DMS 273 treated with DMSO at 0.1 percent for 48 hours (cell line): Measurements from ENCODE around the gene FILIP1L.

ENCODE experiments used
- DNase-seq: peaks from one replicate; lab custom pipeline; 2025; lab: John Stamatoyannopoulos, UW

Gene FILIP1L

DNA sequence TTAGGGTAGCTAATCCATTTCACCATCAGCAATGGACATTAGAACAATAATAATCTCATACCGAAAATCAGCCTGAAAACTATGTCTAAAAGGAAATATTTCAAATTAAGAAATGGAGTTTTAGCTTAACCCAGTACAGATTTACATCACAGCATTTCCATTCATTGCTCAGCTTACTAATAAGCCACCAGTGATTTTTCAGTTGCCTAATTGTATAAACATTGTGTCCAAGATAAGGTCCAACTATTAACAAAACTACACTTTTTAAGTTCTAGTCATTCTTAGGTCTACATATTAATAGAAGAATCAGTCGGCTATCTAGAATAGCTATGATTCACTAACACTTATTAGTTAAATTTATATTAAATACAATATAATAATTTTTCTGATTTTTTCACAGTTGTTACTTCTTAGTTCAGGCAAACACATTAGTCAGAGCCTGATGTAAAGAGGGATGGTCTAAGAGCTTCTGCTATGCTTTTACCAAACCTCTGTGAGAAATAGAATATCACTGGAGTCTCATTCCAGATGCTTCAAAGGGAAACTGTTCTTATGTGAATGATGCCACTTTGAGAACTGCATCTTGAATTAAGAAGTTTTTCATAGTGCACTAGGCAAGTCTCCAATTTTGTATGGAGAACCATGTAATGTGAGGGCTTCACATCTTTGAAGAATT lies 222.6 kb downstream of the FILIP1L start:
- DNase-seq, result no peak

DNA sequence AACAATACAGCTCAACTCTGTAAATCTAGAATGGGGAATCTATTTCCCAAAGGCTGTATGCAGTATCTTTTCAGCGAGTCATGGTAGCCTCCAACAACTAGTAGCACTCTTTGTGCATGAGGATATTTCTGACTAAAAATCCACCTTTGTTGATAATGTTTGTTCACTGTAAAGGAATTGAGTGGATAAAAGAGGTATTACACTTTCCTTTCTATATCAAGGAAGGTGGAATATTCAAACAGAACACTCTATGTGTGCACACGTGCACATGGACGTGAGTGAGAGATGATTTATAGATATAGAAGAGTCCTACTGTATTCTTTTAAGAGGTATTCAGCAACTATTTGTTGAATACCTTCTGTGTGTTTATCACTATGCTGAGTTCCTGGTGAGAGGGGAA lies 228.4 kb downstream of the FILIP1L start:
- no peak for DNase-seq

DNA sequence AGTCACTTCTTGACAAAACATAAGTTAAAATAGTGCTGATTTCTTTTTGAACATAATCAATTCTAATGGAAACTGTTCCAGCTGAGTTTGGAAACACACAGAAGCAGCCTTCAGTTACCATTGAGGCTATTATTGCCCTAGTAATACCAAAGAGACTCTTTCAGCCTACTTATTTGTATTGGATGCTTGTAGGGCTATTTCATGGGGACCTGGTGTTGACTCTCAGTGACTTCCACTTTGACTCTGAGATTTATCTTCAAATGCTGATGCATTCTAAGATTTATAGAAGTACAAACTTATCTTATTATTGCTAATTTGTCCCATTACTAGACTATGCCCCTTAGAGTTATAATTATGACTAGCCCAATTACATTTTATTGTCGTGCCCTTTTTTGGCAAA lies 229.2 kb downstream of the FILIP1L start:
- no peak for DNase-seq

DNA sequence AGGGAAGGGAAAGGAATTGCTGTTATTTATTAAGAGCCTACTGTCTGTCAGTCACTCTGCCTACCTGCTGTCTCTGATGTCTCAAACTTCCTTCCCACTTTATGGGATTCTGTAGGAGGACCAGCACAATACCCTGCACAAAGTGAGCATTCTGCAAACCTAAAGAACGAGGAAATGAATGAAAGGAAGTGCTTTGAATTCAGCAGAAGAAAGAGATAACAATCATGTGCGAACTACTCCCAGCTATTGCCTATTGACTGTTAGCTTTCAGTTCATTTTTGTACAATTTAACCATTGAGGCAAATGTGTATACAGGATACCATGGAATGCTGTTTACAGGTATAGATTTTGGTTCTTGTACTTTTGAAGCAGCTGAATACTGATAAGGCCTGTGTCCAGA lies 229.8 kb downstream of the FILIP1L start:
- DNase-seq, result no peak

DNA sequence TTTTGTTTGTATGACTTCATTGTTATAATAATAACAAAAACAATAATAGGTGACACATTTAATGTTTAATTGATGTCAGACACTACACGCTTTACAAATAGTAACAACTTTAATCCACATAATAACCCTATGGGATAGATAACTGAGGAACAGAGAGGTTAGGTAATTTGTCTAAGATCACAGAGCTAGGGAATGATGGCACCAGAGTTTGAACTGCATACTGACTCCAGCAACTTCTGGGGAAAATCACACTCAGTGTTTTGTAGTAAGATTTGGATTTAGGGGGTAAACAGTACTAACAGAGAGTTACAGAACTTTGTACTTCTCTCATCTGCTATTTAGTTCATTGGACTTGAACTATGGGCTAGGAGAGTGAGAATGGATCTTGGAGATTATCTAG lies 230.6 kb downstream of the FILIP1L start:
- no peak for DNase-seq

DNA sequence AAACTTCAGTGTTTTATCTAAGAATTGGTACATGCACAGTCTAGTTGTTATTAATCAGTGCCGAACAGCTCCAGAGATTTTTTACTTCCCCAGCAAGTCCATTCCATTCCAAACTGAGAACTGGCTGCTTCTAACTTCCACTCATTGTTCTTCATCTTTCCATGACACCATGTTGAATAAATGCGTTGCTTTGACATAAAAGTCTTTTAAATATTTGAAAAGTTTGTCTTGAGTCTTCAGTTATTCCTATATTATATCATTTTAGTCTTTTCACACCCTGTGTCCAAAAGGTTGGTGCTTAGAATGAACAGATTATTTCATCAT lies 231.2 kb downstream of the FILIP1L start:
- DNase-seq, result no peak

DNA sequence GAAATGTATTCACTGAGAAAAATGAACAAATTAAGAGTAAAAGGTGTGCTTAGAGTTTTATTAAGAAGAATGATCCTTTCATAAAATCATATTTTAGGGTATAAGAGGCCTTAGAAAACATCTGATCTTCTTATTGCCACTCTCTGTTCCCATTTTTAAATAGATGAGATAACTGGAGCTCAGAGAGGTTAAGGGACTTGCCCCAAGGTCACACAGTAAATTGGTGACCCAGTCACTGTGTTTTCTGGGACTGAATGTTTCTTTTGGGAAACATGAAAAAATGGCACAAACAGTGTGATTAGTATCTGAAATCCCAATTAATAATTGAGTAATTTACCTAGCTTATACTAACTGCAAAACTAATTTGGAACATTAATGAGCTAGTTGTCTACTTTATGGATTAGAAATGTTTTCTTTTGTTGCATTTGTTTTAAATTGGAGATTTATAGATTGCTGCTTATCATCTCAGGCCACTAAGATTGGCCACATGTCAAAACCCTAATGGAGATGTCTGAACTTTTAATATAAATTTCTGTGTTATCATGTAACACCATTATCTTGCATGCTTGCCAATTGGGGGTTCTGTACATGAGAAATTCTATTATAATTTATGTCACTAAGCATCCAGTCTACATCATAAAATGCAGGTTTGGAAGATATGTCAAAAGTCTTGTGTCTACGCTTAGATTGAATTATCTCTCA lies 231.7 kb downstream of the FILIP1L start:
- DNase-seq, result no peak

DNA sequence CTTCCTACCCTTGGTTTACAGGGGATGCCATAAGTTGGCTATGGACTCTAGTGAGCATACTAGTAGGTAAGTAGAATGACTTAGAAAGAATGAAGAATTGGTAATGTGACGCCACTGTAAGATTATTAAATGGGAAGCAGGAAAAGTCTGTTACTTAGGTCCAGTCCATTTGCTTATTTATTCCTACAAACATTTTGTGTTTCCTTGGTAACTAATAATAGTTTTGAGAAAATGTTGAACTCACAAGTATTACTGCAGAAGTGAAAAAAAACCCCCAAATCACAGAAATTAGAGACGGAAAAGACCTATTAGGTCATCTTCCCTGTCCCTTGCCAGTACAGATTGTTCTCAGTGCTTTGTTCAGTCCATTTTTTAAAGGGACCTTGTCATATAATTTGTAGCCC lies 233.2 kb downstream of the FILIP1L start:
- DNase-seq, result no peak

DNA sequence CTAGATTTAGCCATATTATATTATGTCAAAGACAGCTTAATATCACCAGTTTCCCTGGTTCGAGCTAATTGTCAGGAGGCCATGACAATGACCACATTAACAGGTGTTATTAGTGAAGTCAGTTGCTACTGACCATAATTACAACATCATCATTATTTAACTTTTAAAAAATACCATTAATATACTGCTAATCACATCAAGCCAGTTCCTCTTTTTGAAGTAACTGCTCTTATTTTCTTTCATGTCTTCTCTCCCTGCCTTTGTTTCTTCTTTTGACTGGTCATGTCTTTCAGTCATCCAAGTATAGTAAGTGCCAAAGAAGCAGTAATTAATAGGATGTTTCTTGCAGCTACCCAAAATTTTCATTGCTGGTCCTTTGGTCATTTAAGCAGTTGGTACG lies 235.0 kb downstream of the FILIP1L start:
- no peak for DNase-seq

DNA sequence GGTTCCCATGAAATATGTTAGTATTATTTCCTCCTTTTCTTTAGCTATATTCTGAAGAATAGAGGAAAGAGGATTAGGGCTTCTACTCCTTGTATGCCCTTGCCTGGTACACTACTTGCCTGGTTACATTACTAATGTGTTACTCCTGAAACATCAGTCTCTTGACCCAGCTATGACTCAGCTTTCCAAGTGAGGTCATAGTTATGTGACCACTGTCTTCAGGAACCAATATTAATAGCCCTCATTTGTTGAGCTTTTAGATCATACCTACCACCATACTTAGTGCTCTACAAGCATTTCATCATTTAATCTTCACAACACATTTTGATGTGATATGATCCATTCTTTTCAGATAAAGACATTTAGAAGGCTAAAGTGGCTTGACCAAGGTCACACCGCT lies 236.3 kb downstream of the FILIP1L start:
- no peak for DNase-seq

DNA sequence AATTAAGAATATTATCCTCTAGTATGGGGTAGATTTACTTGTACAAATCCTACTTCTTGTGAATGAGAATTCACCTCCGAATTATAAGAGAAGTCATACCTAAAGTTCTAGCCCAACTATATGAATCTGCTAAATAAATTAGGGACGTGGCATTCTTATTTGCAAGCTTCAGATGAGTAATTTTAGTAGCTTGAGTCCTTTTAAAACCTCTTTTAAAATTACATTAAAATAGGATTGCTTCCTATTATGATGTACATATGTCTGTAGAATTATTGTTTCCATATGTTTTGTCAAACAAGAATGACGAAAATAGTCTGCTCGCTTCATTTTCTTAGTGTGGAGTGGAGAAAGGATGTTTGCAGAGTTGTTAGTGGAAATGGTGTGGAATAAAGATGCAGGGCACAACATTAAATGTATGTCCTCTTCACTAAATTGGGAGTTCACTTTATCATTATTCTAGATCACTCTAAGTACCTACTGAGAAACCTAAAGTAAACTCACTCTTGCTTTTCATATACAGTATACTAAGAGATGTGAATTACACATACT lies 237.2 kb downstream of the FILIP1L start:
- DNase-seq, result no peak

DNA sequence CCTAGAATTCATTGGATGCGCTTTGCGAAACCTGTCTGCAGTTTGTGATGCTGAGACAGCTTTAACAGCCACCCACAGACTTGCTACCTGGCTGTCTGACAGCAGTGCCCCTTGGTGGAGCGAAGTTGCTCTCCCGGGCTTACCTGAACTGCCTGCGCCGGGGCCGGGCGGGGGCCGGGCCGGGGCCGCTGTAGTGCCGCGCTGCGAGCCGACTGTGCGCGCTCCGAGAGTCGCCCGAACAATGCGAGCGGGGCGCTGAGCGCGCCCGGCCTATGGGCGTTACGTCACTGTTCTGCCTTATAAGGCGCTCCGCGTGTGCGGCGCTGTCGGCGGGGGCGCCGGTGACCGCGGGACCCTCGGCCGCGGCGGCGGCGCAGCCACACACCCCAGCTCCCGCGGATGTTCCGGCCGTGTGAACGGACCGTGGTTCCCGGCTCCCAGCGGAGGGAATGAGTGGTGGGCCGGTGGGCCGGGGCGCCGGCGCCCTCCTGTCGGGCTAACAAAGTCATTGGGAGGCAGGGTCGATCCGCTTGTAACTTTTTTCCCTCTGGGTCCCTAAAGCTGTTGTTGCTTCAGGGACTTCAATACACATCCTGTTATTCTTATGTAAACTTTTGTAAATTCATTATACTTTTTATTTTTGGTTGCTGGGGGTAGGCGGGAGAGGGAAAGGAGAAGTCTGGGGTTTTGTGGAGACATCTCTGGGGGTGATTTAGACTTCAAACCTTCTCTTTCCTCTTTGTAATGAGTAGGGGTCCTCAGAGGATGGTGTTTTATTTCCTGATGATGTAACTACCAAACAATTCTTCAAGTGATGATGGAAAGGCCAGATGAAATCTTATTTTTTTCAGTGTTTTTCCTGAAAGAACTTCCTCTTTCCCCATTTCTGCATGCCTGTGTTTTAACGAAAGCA lies 238.1 kb downstream of the FILIP1L start:
- DNase-seq, result no peak

DNA sequence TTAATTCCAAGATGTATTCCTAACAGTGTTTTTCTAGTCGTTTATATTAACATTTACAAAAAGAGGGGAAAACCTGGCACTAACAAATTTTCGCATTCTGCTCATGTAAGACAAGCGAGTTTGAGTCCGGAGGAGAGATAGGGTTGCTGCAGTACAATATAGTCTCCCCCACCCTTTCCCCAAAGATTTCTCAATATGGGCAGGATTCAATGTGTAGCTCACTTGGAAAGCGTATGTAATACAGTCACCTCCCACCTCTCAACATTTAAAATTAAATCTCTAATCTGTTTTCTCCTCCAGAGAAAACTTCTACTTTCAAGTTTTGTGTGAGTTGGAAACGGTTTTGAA lies 238.7 kb downstream of the FILIP1L start:
- no peak for DNase-seq

DNA sequence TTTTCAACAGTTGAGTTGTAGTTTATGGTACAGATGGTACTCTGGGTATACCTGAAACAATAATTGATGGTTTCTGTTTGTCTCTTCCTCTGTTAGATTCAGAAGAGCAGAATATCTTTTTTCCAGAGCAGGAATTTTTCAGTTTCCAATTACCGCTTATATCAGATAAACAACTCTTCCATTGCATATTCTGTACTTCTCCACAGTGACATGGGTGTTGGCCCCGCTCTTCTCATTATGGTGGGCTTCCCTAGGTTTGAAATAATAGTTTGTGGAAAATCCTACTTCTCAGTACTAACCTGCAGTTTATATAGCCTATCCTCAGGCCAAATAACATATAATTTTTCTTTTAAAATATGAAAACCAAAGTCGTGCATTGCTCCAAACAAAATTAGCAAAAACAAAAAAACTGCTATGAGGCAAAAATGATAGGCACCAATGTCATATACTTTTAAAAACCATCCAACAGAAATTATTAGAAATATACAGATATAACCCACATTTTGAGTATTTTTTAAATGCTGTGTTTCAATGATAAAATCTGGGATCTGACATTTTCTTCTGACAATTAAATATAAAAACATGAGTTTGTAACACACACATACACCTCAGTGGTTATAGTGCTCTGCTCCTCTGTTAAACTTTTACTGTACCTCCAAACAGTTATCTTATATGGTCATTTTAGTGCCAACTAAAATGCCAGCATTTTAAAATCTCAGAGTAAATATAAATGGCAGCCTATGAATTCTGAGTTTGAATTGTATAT lies 239.9 kb downstream of the FILIP1L start:
- no peak for DNase-seq

DNA sequence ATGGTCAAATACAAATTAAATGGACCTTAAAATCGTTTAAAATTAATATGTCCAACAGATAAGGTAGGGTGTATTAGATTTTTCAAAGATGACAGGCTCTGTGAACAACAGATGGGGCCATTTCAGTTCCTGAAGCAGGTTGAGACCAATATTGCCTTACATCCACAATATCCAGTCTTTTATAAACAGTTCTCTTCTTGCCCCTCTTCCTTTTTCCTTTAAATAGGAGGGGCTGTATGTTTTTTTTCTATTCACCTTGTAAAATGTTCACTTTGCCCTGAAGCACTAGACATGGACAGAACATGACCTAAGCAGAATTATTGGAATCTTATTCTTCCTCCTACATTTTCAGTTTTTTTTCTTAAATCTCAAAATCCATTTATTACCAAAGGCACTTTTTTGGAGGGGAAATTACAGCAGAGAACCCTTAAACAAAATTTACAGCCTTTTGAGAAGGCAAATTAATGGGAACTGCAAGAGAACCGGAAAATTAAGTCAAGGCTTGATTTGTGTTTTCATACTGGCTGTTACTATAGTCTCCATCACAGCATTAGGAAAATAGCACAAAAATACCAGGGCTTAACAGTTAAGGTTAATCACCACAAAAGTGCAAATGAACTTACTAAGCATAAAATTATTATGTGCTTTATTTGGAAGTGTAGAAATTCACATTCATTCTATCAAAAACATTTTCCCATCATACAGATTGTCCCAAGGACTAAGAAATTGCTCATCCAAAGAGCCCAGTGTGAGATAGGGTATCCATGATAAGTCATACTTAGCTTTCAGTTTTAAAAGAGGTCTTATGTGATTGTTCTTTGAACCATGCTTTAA lies 240.8 kb downstream of the FILIP1L start:
- no peak for DNase-seq

DNA sequence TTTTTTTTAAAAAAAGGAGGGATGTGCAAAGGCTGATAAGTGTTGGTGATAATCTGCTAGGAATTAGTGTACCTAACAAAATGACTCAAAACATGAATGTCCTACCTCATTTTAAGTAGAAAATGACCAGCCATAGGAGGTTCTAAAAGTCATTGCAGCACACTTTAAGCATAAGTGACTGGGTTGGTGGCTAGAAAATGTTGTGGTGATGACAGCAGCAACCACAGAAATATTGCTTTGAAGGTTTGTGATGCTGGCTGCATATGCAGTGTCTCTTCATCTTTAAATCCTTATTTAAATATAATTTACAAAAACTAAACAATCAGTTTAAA lies 241.4 kb downstream of the FILIP1L start:
- no peak for DNase-seq

DNA sequence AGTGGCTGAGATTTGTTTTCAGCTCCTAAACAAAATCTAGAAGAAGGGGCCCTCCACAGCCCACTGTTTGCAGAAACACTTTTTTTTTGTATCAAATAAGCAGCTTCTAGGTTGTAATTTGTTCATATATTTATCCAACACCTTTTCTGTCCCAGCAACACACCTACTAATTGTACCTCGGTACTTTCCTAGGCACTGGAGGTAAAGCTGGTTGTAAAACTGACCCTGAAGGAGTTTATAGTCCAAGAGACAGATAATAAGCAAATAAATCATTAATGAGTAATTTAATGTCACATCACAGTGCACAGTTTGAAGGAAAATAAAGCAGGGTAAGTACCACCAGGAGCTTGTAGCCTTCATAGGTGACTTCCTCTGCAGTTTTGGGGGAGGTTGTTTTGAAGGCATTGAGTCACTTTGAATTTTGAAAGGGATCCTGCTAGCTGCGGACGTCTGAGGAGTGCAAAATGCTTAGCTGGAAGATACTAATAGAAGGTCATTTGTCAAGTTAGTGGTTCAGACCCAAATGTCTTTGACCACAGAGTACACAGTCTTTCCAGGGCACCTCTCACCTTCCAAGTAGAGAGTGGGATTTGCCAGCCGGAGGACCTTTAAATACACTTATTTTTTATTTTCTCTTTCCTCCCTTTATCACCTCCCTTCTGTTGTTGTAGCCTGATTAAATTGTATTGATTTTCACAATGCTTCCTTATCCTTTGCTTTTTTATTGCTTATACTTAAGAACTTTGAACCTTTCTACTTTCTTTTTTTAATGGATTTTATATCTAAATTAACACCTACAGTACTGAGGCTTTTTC lies 242.9 kb downstream of the FILIP1L start:
- DNase-seq, result no peak

DNA sequence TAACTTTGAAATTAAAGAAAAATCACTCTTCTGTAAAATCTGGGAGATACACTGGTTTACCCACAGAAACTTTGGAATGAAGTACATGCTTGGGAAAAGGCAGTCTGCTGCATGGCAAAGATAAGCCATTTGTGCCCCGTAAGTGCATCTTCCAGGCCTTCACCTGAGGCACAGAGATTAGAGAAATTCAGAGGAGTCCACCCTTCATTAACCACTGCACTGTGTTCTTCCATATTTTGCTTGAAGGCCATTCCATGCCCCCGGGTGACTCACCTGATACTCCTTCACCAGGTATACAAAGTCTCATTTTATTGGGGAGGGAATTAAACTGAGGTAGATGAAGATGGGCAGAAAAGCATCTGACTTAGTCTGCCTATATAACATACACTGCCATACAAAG lies 243.6 kb downstream of the FILIP1L start:
- DNase-seq, result no peak

DNA sequence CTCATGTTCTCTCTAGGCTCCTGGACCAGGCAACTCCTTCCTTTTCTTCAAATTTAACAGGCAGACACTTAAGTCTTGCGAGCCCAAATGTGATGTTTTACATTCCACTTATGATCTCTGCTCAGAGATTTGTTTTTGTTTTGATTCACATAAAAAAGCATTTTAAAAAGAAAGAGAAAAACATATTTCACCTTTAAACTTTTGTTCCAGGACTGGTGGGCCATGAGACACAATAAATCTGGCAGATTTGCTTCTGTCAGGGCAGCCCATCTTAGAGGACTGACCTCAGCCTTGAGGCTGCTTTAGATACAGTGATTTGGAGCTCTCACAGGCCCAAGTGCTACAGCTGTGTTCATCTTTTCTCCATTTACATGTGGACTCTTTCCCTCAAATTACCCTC lies 244.7 kb downstream of the FILIP1L start:
- no peak for DNase-seq

DNA sequence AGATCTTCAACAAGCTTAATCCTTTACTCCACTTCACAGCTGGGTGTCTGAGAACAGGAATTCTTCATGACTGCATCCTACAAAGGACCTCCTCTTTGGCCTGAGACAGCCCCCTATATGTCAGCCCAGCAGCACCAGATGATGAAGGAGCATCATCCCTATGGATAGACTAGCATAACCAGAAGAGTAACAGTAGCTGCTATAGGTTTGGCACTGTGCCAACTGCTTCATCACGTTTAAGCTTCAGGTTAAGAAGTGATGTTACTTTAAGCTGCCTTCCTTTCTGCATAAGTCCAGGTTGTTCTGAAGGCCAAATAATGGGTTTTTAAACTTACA lies 246.0 kb downstream of the FILIP1L start:
- no peak for DNase-seq
